ENCODE measurements around the gene CST9L. TPM values are rescaled to one million over a fixed set of nuclear protein-coding genes. Genes with fewer than 3 reads are reported as not detected.

Gene CST9L
- total and polyA plus RNA-seq, 2 donors from 2014 or later: not detected

- intact Hi-C loops (cut with DNase I): no loop called here
- no peaks in the 10 kb centered on the region for H3K36me3 ChIP-seq (ENCODE audit: control insufficient read depth in 2 of 3, insufficient read depth in 3 of 3, low read length in 3 of 3)
- TF ChIP-seq, protein P1, sequence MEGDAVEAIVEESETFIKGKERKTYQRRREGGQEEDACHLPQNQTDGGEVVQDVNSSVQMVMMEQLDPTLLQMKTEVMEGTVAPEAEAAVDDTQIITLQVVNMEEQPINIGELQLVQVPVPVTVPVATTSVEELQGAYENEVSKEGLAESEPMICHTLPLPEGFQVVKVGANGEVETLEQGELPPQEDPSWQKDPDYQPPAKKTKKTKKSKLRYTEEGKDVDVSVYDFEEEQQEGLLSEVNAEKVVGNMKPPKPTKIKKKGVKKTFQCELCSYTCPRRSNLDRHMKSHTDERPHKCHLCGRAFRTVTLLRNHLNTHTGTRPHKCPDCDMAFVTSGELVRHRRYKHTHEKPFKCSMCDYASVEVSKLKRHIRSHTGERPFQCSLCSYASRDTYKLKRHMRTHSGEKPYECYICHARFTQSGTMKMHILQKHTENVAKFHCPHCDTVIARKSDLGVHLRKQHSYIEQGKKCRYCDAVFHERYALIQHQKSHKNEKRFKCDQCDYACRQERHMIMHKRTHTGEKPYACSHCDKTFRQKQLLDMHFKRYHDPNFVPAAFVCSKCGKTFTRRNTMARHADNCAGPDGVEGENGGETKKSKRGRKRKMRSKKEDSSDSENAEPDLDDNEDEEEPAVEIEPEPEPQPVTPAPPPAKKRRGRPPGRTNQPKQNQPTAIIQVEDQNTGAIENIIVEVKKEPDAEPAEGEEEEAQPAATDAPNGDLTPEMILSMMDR (IDR thresholded peaks at IDR 0.05; ENCODE audit: borderline replicate concordance, extremely low read depth, insufficient read depth): no peak
- DNase-seq: no peak
- no peaks in the 10 kb centered on the region for H3K27me3 ChIP-seq (ENCODE audit: control insufficient read depth, insufficient read depth, low read length)
- no peak overlapping the region for H3K9ac ChIP-seq (ENCODE audit: low read length in 3 of 3)
- no peak overlapping the region for H3K4me3 ChIP-seq (ENCODE audit: low read length in 3 of 3)
- FAIRE-seq: no peak
- H3K9me3 ChIP-seq (ENCODE audit: control insufficient read depth in 2 of 3, insufficient read depth in 1 of 3, low read length in 3 of 3): no peaks in the 10 kb centered on the region
- H3K27ac ChIP-seq (ENCODE audit: low read depth in 2 of 2, low read length in 2 of 2): no peak overlapping the region
- no peaks in the 10 kb centered on the region for H3K4me1 ChIP-seq (ENCODE audit: control insufficient read depth in 2 of 3, insufficient read depth in 2 of 3, low read depth in 1 of 3, low read length in 3 of 3)
Observed at GRCh38 chr20:23588434-23589403, 20.4 kb upstream of the CST9L start.

- H3K4me1 ChIP-seq (ENCODE audit: control insufficient read depth in 2 of 3, insufficient read depth in 2 of 3, low read depth in 1 of 3, low read length in 3 of 3): no peaks in the 10 kb centered on the region
- H3K9me3 ChIP-seq (ENCODE audit: control insufficient read depth in 2 of 3, insufficient read depth in 1 of 3, low read length in 3 of 3): no peaks in the 10 kb centered on the region
- no peak overlapping the region for H3K9ac ChIP-seq (ENCODE audit: low read length in 3 of 3)
- no peak for DNase-seq
- H3K27me3 ChIP-seq (ENCODE audit: control insufficient read depth, insufficient read depth, low read length): no peaks in the 10 kb centered on the region
- H3K4me3 ChIP-seq (ENCODE audit: low read length in 3 of 3): no peak overlapping the region
- H3K27ac ChIP-seq (ENCODE audit: low read depth in 2 of 2, low read length in 2 of 2): no peak overlapping the region
- TF ChIP-seq, protein P1 (IDR thresholded peaks at IDR 0.05; ENCODE audit: borderline replicate concordance, extremely low read depth, insufficient read depth): no peak
- intact Hi-C loops (cut with DNase I): no loop called here
- no peak for FAIRE-seq
- H3K36me3 ChIP-seq (ENCODE audit: control insufficient read depth in 2 of 3, insufficient read depth in 3 of 3, low read length in 3 of 3): no peaks in the 10 kb centered on the region
Observed at GRCh38 chr20:23587631-23588030, 19.3 kb upstream of the CST9L start.

DNA sequence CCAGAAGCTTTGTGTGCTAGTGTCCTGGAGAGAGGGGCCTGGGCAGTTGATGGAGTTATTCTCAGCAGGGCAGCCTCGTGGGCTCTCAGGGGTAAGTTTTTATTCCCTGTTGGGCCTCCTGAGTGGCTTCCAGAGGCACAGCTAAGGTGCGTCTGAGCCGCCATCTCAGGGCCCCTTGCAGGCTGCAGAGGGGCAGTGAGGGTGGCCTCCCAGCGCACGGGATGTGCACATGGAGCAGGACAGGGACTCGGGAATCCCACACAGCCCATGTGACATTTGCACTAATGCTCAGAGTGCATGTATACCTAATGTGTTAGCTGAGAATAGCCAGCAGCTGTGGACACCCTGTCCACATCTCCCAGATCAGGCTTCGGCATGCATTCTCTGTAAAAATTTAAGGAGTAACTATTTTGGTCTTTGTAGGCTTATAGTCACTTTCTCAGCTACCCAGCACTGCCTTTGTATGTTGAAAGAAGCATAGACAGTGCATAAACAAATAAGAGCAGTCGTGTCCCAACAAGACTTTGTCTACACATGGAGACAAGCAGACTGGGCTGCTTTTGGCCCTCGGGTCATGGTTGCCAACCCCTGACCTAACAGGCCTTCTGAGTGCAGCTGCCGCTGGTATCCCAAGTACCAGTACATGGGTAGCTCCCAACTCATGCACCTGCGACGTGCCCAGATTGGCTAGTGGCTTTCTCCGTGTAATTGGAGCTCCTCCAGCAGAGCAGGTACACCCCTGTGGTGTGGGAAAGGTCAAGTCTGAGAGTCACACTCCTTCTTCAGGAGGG, 18.6 kb upstream of the CST9L start:
- Histone ChIP-seq H3K9ac (ENCODE audit: low read length in 3 of 3) (no peak overlapping the region), H3K27ac (ENCODE audit: low read depth in 2 of 2, low read length in 2 of 2) (no peak overlapping the region), H3K36me3 (ENCODE audit: control insufficient read depth in 2 of 3, insufficient read depth in 3 of 3, low read length in 3 of 3) (no peaks in the 10 kb centered on the region), H3K9me3 (ENCODE audit: control insufficient read depth in 2 of 3, insufficient read depth in 1 of 3, low read length in 3 of 3) (no peaks in the 10 kb centered on the region), H3K4me1 (ENCODE audit: control insufficient read depth in 2 of 3, insufficient read depth in 2 of 3, low read depth in 1 of 3, low read length in 3 of 3) (no peaks in the 10 kb centered on the region), H3K4me3 (ENCODE audit: low read length in 3 of 3) (no peak overlapping the region), H3K27me3 (ENCODE audit: control insufficient read depth, insufficient read depth, low read length) (no peaks in the 10 kb centered on the region)
- DNase-seq (no peak), FAIRE-seq (no peak)
- intact Hi-C loops (cut with DNase I): no loop called here
- TF ChIP-seq, protein P1 (IDR thresholded peaks at IDR 0.05; ENCODE audit: borderline replicate concordance, extremely low read depth, insufficient read depth): no peak
